Measurements from ENCODE around the gene CHAC1.
A peak's percentile ranks its signal among the peaks of the same experiment; 100 is the strongest.

Gene CHAC1

GRCh38 chr15:40921949-40922607 lies 31.2 kb upstream of the CHAC1 start:
- no peak for DNase-seq (ENCODE audit: low read depth, low spot score)
- no peak overlapping the region for H3K4me3 ChIP-seq (ENCODE audit: low read length)

GRCh38 chr15:40922608-40923005 lies 30.7 kb upstream of the CHAC1 start:
- no peak overlapping the region for H3K4me3 ChIP-seq (ENCODE audit: low read length)
- no peak for DNase-seq (ENCODE audit: low read depth, low spot score)

GRCh38 chr15:40923551-40923950 lies 29.7 kb upstream of the CHAC1 start:
- H3K4me3 ChIP-seq (ENCODE audit: low read length) = no peak overlapping the region
- no peak for DNase-seq (ENCODE audit: low read depth, low spot score)

GRCh38 chr15:40925495-40925862 lies 27.8 kb upstream of the CHAC1 start:
- H3K4me3 ChIP-seq (ENCODE audit: low read length) = no peak overlapping the region
- no peak for DNase-seq (ENCODE audit: low read depth, low spot score)

GRCh38 chr15:40925863-40926658 lies 27.2 kb upstream of the CHAC1 start:
- no peak for DNase-seq (ENCODE audit: low read depth, low spot score)
- H3K4me3 ChIP-seq (ENCODE audit: low read length) = peak overlapping the region; percentile 2

GRCh38 chr15:40926659-40927494 lies 26.4 kb upstream of the CHAC1 start:
- DNase-seq (ENCODE audit: low read depth, low spot score) = no peak
- H3K4me3 ChIP-seq (ENCODE audit: low read length) = no peak overlapping the region

- H3K4me3 ChIP-seq (ENCODE audit: low read length) = no peak overlapping the region
- no peak for DNase-seq (ENCODE audit: low read depth, low spot score)
Measured at GRCh38 chr15:40927495-40927872, 25.8 kb upstream of the CHAC1 start.

- no peak for DNase-seq (ENCODE audit: low read depth, low spot score)
- H3K4me3 ChIP-seq (ENCODE audit: low read length) = peak overlapping the region; percentile 45
Measured at GRCh38 chr15:40927873-40928806, 25.1 kb upstream of the CHAC1 start.

GRCh38 chr15:40928821-40929659 lies 24.2 kb upstream of the CHAC1 start, which contains the start of gene DLL4:
Gene DLL4, plus strand, starts transcription at chr15:40929340. Its CDS starts 329 bp downstream, at chr15:40929669.
- DNase-seq (ENCODE audit: low read depth, low spot score) = no peak
- peak within 1 kb of the TSS; percentile 45 for H3K4me3 ChIP-seq (ENCODE audit: low read length)

- H3K4me3 ChIP-seq (ENCODE audit: low read length) = no peak overlapping the region
- DNase-seq (ENCODE audit: low read depth, low spot score) = no peak
Measured at GRCh38 chr15:40929660-40930429, 23.4 kb upstream of the CHAC1 start.

- no peak for DNase-seq (ENCODE audit: low read depth, low spot score)
- no peak overlapping the region for H3K4me3 ChIP-seq (ENCODE audit: low read length)
Measured at GRCh38 chr15:40930430-40931299, 22.6 kb upstream of the CHAC1 start.

- DNase-seq (ENCODE audit: low read depth, low spot score) = no peak
Measured at GRCh38 chr15:40931300-40932142, 21.8 kb upstream of the CHAC1 start.

GRCh38 chr15:40932156-40932555 lies 21.1 kb upstream of the CHAC1 start:
- no peak overlapping the region for H3K4me3 ChIP-seq (ENCODE audit: low read length)
- peak; percentile 61 for DNase-seq (ENCODE audit: low read depth, low spot score)

More at GRCh38 chr15:40931300-40932142, 21.8 kb upstream of the CHAC1 start:
- no peak overlapping the region for H3K4me3 ChIP-seq (ENCODE audit: low read length)

GRCh38 chr15:40932649-40933516 lies 20.4 kb upstream of the CHAC1 start:
- no peak overlapping the region for H3K4me3 ChIP-seq (ENCODE audit: low read length)
- DNase-seq (ENCODE audit: low read depth, low spot score) = no peak

GRCh38 chr15:40933517-40933902 lies 19.8 kb upstream of the CHAC1 start:
- H3K4me3 ChIP-seq (ENCODE audit: low read length) = no peak overlapping the region
- no peak for DNase-seq (ENCODE audit: low read depth, low spot score)
